Ascending aorta (tissue), 2 donors: ENCODE results near the gene SCAP. TPM values are rescaled to one million over a fixed set of nuclear protein-coding genes. Genes with fewer than 3 reads are reported as not detected.
"Not testable (repeated sequence)": the region's sequence is repeated elsewhere in the genome, so short reads cannot be mapped to it uniquely, and the experiment has no call there.

ENCODE experiments used
- DNase-seq, 2 donors: peaks; one replicate each; pipeline ENCODE4 v3.0.0-alpha.2; 2019; ENCODE audit warnings: low spot score in 2 of 2
- H3K27ac ChIP-seq, 2 donors: fragments of 200-600 bp; sonication (generic); one replicate each; pipeline ENCODE4 v1.5.1; 2016 to 2017; ENCODE audit warnings: mild to moderate bottlenecking in 1 of 2
- H3K27me3 ChIP-seq: fragments of 200-600 bp; sonication (generic); one replicate; pipeline ENCODE4 v1.5.1; 2017
- H3K36me3 ChIP-seq, 2 donors: fragments of 200-600 bp; sonication (generic); one replicate each; pipeline ENCODE4 v1.5.1; 2016
- H3K4me1 ChIP-seq, 2 donors: fragments of 200-600 bp; sonication (generic); one replicate each; pipeline ENCODE4 v1.5.1; 2016 to 2017; ENCODE audit warnings: mild to moderate bottlenecking in 1 of 2
- H3K4me3 ChIP-seq, 2 donors: fragments of 200-600 bp; sonication (generic); one replicate each; pipeline ENCODE4 v1.5.1; 2016 to 2017; ENCODE audit warnings: mild to moderate bottlenecking in 1 of 2
- H3K9me3 ChIP-seq, 2 donors: fragments of 200-600 bp; sonication (generic); one replicate each; pipeline ENCODE4 v1.5.1; 2016
- intact Hi-C: fragments of 100-400 bp; cut with DNase I; formaldehyde crosslinking; loops from one replicate; pipeline ENCODE4 v1.15.1; 2023
- total RNA-seq: library from RNA; depleted of rRNA; stranded (reverse); fragments of >200 nt; gene quantifications from one replicate; pipeline ENCODE4 v1.1.0, GENCODE V29; 2016
- TF ChIP-seq, protein P1 (sequence below), 3 experiments: fragments of 200-600 bp in 2 of 3; fragments of 450-650 bp in 1 of 3; sonication (generic) in 2 of 3; IDR thresholded peaks; one replicate each; pipeline ENCODE4 v1.5.1; 2016 to 2019; ENCODE audit warnings: antibody characterized with exemption in 3 of 3, mild to moderate bottlenecking in 1 of 3, moderate library complexity in 1 of 3

SCAP gene
- total RNA-seq, 1 donor from 2014 or later: 155 TPM

DNA sequence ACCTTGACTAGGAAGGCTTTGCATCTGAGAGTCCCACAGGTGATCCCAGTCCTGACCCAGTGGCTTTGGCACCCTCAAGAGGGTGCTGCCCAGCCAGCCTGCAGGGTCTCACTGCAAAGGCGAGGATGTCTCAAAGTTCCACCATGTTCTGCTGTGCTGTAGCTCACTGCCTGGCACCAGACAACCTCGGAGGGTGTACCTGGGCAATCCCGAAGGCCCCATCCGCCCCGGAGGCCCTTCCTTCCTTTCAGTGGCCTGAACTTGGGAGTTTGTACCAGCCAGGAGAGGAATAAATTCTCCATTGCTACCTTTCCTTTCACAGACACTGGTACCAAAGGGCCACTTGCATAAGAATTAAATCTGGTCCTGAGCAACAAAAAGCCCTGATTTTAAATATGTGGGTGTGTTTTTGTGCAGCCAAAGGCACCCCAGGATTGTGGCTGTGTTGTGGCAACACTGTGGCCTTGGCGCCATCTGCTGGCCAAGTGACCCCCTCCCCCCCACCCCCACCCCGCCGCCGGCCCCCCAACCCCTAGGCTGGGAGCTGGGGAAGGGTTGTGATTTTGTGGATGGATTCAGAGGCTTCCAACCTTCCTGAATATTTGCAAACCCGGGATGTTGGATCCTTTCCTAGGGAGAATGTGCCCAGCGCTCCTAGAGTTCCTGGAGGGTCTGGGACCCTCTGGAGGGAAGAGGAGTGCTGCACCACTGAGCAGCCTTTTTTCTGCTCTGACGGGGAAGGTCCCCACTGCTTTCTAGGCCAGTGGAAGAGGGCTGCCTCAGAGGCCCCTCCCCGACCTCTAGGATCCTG is 104.6 kb downstream of the SCAP start:
- no peak overlapping the region for H3K27ac ChIP-seq
- no peaks in the 10 kb centered on the region for H3K9me3 ChIP-seq
- no peaks in the 10 kb centered on the region for H3K27me3 ChIP-seq
- no peaks in the 10 kb centered on the region for H3K36me3 ChIP-seq
- peaks cover 0 to under 1% of the 10 kb centered on the region in 2 donors for H3K4me1 ChIP-seq
- DNase-seq: no peak
- H3K4me3 ChIP-seq: no peak overlapping the region
- TF ChIP-seq, protein P1, sequence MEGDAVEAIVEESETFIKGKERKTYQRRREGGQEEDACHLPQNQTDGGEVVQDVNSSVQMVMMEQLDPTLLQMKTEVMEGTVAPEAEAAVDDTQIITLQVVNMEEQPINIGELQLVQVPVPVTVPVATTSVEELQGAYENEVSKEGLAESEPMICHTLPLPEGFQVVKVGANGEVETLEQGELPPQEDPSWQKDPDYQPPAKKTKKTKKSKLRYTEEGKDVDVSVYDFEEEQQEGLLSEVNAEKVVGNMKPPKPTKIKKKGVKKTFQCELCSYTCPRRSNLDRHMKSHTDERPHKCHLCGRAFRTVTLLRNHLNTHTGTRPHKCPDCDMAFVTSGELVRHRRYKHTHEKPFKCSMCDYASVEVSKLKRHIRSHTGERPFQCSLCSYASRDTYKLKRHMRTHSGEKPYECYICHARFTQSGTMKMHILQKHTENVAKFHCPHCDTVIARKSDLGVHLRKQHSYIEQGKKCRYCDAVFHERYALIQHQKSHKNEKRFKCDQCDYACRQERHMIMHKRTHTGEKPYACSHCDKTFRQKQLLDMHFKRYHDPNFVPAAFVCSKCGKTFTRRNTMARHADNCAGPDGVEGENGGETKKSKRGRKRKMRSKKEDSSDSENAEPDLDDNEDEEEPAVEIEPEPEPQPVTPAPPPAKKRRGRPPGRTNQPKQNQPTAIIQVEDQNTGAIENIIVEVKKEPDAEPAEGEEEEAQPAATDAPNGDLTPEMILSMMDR (IDR thresholded peaks at IDR 0.05): peak in 2 of 3 experiments; percentile 20 to 51
- intact Hi-C loops: no loop called here

- H3K4me1 ChIP-seq, intact Hi-C loops, H3K36me3 ChIP-seq, H3K27ac ChIP-seq, H3K4me3 ChIP-seq, DNase-seq, H3K9me3 ChIP-seq, H3K27me3 ChIP-seq: not testable (repeated sequence)
These were observed 105.7 kb downstream of the SCAP start for GRCh38 chr3:47370020-47370419.

DNA sequence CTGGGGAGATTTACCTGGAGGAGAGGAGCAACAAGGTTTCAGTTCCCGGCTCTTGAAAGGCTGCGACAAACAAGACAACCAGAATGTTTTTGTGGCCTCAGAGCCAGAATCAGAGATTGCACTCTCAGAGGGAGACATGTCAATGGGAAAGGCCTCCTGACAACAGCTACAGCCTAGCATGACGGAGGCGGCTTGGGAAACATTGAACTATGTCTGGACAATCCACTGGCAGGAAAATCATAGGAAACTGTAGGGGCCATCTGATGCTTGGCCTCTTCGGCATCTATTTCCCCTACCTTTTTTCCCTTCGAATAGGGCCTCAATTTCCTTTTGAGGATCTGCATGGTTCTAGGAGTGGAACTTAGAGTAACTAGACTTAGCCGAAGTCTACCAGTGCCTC is 108.1 kb downstream of the SCAP start:
- H3K4me3 ChIP-seq: no peak overlapping the region
- TF ChIP-seq, protein P1 (IDR thresholded peaks at IDR 0.05): no peak
- no peak for DNase-seq
- no peaks in the 10 kb centered on the region for H3K36me3 ChIP-seq
- peaks cover 0 to 6% of the 10 kb centered on the region in 2 donors for H3K4me1 ChIP-seq
- no peaks in the 10 kb centered on the region for H3K27me3 ChIP-seq
- H3K27ac ChIP-seq: no peak overlapping the region
- H3K9me3 ChIP-seq: no peaks in the 10 kb centered on the region
- intact Hi-C loops: loop anchor here (5.0 kb wide), 1 partner anchor 85 kb away; the partner anchor contains the start of genes KIF9 and KLHL18

DNA sequence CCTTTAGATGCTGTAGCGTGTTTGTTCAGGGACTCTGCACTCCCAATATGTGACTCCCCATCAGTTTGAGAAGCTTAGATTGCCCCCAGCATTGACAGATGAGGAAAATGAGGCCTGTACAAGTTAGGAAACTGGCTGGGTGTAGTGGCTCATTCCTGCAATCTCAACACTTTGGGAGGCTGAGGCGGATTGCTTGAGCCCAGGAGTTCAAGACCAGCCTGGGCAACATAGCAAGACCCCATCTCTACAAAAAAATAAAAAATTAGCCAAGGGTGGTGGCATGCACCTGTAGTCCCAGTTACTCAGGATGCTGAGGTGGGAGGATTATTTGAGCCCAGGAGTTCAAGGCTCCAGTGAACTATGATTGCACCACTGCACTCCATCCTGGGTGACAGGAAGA is 108.9 kb downstream of the SCAP start:
- DNase-seq: no peak

GRCh38 chr3:47365213-47366153 is 110.3 kb downstream of the SCAP start:
- Histone ChIP-seq H3K9me3 (peaks cover 0 to under 1% of the 10 kb centered on the region in 2 donors), H3K27me3 (no peaks in the 10 kb centered on the region), H3K36me3 (no peaks in the 10 kb centered on the region), H3K27ac (peak overlapping the region; percentile 20 to 37), H3K4me3 (no peak overlapping the region), H3K4me1 (peaks cover 0 to 6% of the 10 kb centered on the region in 2 donors)
- intact Hi-C loops: loop anchor here (5.0 kb wide), 1 partner anchor 83 kb away; the partner anchor contains the start of genes KIF9 and KLHL18
- TF ChIP-seq, protein P1 (IDR thresholded peaks at IDR 0.05): no peak
- DNase-seq: peak in 1 of 2 donors; percentile 66

More for the DNA sequence above, 108.9 kb downstream of the SCAP start:
- Histone ChIP-seq H3K27ac (no peak overlapping the region), H3K36me3 (no peaks in the 10 kb centered on the region), H3K4me3 (no peak overlapping the region), H3K9me3 (no peaks in the 10 kb centered on the region), H3K4me1 (peaks cover 0 to 6% of the 10 kb centered on the region in 2 donors), H3K27me3 (no peaks in the 10 kb centered on the region)
- TF ChIP-seq, protein P1 (IDR thresholded peaks at IDR 0.05): no peak
- intact Hi-C loops: loop anchor here (5.0 kb wide), 1 partner anchor 85 kb away; the partner anchor contains the start of genes KIF9 and KLHL18

Other genes starting within 250 kb of the SCAP start
- gene KIF9, start 193.1 kb downstream of the SCAP start, total RNA-seq: not detected
- 1.8 TPM for gene KLHL18, start 193.0 kb downstream of the SCAP start, total RNA-seq
- gene PTPN23, start 94.9 kb downstream of the SCAP start, total RNA-seq: 35.2 TPM
- gene ELP6, start 37.8 kb upstream of the SCAP start, total RNA-seq: 27.0 TPM
- 1.7 TPM for gene CSPG5, start 102.9 kb upstream of the SCAP start, total RNA-seq